Measurements from ENCODE around the gene NKG7. TPM values are rescaled to one million over a fixed set of nuclear protein-coding genes. Genes with fewer than 3 reads are reported as not detected.

NKG7 gene
- total and polyA plus RNA-seq, 9 donors = 0.40 to 4.4 (median 1.6) TPM

DNA sequence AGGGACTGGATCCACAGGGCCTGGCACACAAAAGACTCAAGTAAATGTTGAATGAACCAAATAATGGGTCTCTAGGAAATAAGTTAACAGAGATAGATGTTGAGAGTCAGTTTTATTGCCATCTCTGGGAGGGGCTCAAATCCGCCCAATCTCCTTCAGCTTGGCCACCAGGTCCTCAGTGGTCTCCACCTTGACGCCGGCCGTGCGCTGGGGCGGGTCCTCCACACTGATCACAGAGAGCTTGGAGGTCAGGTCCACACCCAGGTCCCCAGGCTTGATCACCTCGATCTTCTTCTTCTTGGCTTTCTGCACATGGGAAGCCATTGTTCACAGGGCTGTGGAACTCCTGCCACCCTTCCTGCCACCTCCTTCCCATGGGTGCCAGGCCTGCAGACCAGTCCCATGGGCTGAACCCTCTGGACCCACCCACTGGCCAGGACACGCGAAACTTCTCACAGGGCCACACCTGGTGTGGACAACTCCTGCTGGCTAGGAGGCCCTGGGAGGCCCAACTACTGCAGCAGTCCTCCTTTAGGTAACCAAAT is 27.3 kb downstream of the NKG7 start:
- Histone ChIP-seq H3K27ac (no peak overlapping the region), H3K27me3 (no peaks in the 10 kb centered on the region), H3K4me3 (no peak overlapping the region), H3K4me1 (ENCODE audit: insufficient read depth) (peaks cover 2% of the 10 kb centered on the region), H3K9me3 (no peaks in the 10 kb centered on the region), H3K36me3 (no peaks in the 10 kb centered on the region)
- intact Hi-C loops (cut with DNase I) = loop anchor here in 1 of 4 donors (10.0 kb wide), 1 partner anchor 50 kb away; the partner anchor contains the start of gene C19orf84
- DNase-seq = no peak
- 93 to 96% (median 96%) methylated on average over 9 of the region's 9 CpGs for WGBS, 3 donors
- TF ChIP-seq POLR2A (IDR thresholded peaks at IDR 0.05) (no peak), CTCF (IDR thresholded peaks at IDR 0.05) (no peak), EP300 (IDR thresholded peaks at IDR 0.05) (no peak)

DNA sequence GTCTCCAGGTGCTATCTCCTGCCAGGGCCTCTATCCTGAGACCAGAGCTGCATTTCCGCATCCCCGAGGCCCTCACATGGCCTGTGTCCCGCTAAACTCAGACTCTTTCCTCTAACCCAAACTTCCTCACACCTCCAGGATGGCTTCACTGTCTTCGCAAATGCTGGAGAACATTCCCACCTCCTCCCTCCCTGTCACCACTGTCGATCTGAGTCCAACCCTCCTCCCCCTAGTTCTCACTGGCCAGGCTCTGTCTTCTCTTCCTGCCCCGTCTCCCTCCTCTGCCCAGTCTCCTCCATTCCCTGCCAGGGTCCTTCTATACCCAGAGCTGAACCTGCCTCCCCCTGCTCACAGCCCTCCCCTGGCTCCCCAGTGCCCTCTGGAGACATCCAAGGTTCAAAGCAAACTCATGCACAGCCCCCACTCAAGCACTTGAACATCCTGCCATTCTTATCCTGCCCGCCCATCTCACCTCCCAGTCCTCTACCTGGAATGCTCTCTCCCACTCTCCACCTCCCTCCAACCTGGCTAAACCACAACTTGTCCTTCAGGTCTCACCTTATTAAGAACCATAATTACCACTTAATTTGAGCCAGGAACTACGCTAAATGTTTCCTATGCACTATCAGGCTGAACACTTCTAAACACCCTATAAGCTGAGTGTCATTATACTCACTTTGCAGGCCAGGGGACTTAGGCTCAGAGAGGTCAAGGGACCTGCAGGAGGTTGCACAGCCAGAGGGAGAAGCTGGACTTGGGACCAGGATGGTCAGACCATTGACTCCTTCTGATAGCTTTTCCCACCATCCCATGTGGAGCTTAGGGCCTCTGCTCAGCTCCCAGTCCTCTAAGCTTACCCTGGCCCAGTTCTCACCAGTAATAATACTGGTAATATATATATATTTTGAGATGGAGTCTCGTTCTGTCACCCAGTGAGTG is 29.6 kb downstream of the NKG7 start:
- H3K4me3 ChIP-seq = no peak overlapping the region
- H3K36me3 ChIP-seq = no peaks in the 10 kb centered on the region
- H3K27me3 ChIP-seq = no peaks in the 10 kb centered on the region
- H3K9me3 ChIP-seq = no peaks in the 10 kb centered on the region
- no peak overlapping the region for H3K27ac ChIP-seq
- TF ChIP-seq CTCF (IDR thresholded peaks at IDR 0.05) (no peak), EP300 (IDR thresholded peaks at IDR 0.05) (no peak), POLR2A (IDR thresholded peaks at IDR 0.05) (no peak)
- WGBS, 3 donors = 26 to 41% (median 30%) methylated on average over 9 of the region's 9 CpGs
- H3K4me1 ChIP-seq (ENCODE audit: insufficient read depth) = peaks cover 2% of the 10 kb centered on the region
- intact Hi-C loops (cut with DNase I) = loop anchor here in 2 of 4 donors (5.0 to 10.0 kb wide), 2 partner anchors 52 to 314 kb away; partner anchors contain the start of gene C19orf84 (in 1 of the 2)
- DNase-seq = no peak

GRCh38 chr19:51341976-51342580 is 30.4 kb downstream of the NKG7 start, which contains the start of gene VSIG10L:
Gene VSIG10L (minus strand): TSS chr19:51342139. CDS start chr19:51342124, 15 bp downstream.
- intact Hi-C loops (cut with DNase I) = loop anchor here in 2 of 4 donors (2.0 to 10.0 kb wide), 3 partner anchors 25 to 315 kb away; partner anchors contain the start of genes C19orf84 (in 1 of the 2) and ETFB (in 1 of the 2)

More at GRCh38 chr19:51341976-51342580, 30.4 kb downstream of the NKG7 start, which contains the start of gene VSIG10L:
- no peak within 1 kb of the TSS for H3K4me3 ChIP-seq
- H3K4me1 ChIP-seq (ENCODE audit: insufficient read depth) = peaks cover 2% of the 10 kb centered on the region
- no peaks in the 10 kb centered on the region for H3K9me3 ChIP-seq
- H3K27ac ChIP-seq = peak within 1 kb of the TSS; percentile 27 to 77
- no peaks in the 10 kb centered on the region for H3K27me3 ChIP-seq
- H3K36me3 ChIP-seq = no peaks in the 10 kb centered on the region
- WGBS, 3 donors = 26 to 56% (median 38%) methylated on average over 3 of the region's 3 CpGs
- DNase-seq = no peak
- TF ChIP-seq POLR2A (IDR thresholded peaks at IDR 0.05) (no peak), CTCF (IDR thresholded peaks at IDR 0.05) (no peak), EP300 (IDR thresholded peaks at IDR 0.05) (no peak)
